Iris pigment epithelial cell (primary cell): ENCODE results near the gene KIF26A.

Source experiments
- DNase-seq: peaks from one replicate; pipeline ENCODE4 v3.0.0-alpha.2; 2011; ENCODE audit warnings: low read depth

The KIF26A gene

GRCh38 chr14:104177411-104177810 is 39.0 kb downstream of the KIF26A start:
- no peak for DNase-seq

- DNase-seq, result no peak
Measured at GRCh38 chr14:104178279-104178678, 39.9 kb downstream of the KIF26A start.

GRCh38 chr14:104179126-104179525 is 40.7 kb downstream of the KIF26A start:
- DNase-seq, result no peak

GRCh38 chr14:104179564-104180129 is 41.3 kb downstream of the KIF26A start:
- no peak for DNase-seq

- DNase-seq, result no peak
Measured at GRCh38 chr14:104180561-104181165, 42.3 kb downstream of the KIF26A start.

- DNase-seq, result no peak
Measured at GRCh38 chr14:104181761-104182530, 43.6 kb downstream of the KIF26A start.

GRCh38 chr14:104182857-104183425 is 44.6 kb downstream of the KIF26A start:
- no peak for DNase-seq

- no peak for DNase-seq
Measured at GRCh38 chr14:104183796-104184195, 45.4 kb downstream of the KIF26A start.

- no peak for DNase-seq
Measured at GRCh38 chr14:104184506-104184905, 46.1 kb downstream of the KIF26A start.

GRCh38 chr14:104184911-104185499 is 46.6 kb downstream of the KIF26A start:
- DNase-seq, result no peak

- no peak for DNase-seq
Measured at GRCh38 chr14:104185916-104186495, 47.6 kb downstream of the KIF26A start.

- DNase-seq, result no peak
Measured at GRCh38 chr14:104186575-104186974, 48.2 kb downstream of the KIF26A start.

- no peak for DNase-seq
Measured at GRCh38 chr14:104187121-104187889, 48.9 kb downstream of the KIF26A start.

GRCh38 chr14:104187931-104188726 is 49.7 kb downstream of the KIF26A start:
- no peak for DNase-seq

- DNase-seq, result no peak
Measured at GRCh38 chr14:104188727-104189400, 50.5 kb downstream of the KIF26A start.

GRCh38 chr14:104189629-104190335 is 51.4 kb downstream of the KIF26A start:
- DNase-seq, result no peak

GRCh38 chr14:104190396-104191000 is 52.1 kb downstream of the KIF26A start:
- no peak for DNase-seq

GRCh38 chr14:104191409-104191997 is 53.1 kb downstream of the KIF26A start:
- no peak for DNase-seq
